C4-2B (cell line): ENCODE results near the gene KLK3.

Source experiments
- H3K27ac ChIP-seq: fragments of 450-650 bp; 2 replicates; pipeline ENCODE4 v1.5.1; 2017
- CTCF ChIP-seq: fragments of 450-650 bp; conservative IDR thresholded peaks from 2 replicates; pipeline ENCODE4 v1.5.1; 2017; ENCODE audit warnings: mild to moderate bottlenecking
- ZFX ChIP-seq: fragments of 450-650 bp; IDR thresholded peaks from 2 replicates; pipeline ENCODE4 v1.6.1; 2017

Gene KLK3

GRCh38 chr19:50823389-50824042, 31.2 kb upstream of the KLK3 start, which contains the start of gene KLK1:
TSS of gene KLK1 (minus strand) at chr19:50823787. CDS start at chr19:50823748, 39 bp downstream.
- no peak for TF ChIP-seq ZFX
- TF ChIP-seq CTCF: no peak
- no peak within 1 kb of the TSS for H3K27ac ChIP-seq

GRCh38 chr19:50826492-50827240, 28.0 kb upstream of the KLK3 start:
- no peak overlapping the region for H3K27ac ChIP-seq
- TF ChIP-seq CTCF: no peak
- no peak for TF ChIP-seq ZFX

DNA sequence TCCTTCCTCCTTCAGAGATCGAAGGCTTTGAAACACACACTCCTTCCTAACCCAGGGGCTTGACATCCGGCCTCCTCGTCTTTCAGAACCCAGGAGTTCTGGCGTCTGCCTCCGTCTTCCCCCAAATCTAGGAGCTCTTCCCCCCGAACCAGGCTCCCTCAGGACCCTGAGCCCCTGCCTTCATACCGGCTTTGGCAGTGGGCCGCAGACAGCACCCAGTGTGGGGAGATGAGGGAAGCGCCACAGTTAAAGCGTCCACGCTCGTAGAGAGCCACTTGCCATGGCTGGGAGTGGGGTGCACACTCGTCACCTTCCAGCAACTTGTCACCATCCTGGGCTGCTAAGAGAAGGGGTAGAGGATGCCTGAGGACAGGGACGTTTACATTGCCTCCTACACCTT, 27.2 kb upstream of the KLK3 start:
- TF ChIP-seq CTCF (no peak), ZFX (no peak)
- no peak overlapping the region for H3K27ac ChIP-seq

DNA sequence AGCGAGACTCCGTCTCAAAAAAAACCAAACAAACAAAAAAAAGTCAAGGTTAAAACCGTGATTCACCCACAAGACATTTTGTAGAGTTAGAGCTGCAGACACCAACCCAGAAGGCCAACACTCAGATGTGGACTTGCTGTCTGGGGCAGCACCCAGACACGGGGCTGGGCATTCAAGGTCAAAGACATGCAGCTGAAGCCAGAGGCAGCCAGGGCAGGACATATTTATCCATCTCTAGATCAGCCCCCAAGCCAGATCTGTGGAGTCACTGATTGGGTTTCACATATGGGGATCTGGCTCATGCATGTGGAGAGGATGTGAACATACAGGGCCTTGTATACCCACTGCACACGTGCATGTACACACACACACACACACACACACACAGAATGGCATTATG, 24.9 kb upstream of the KLK3 start:
- no peak overlapping the region for H3K27ac ChIP-seq
- TF ChIP-seq ZFX (no peak), CTCF (no peak)

DNA sequence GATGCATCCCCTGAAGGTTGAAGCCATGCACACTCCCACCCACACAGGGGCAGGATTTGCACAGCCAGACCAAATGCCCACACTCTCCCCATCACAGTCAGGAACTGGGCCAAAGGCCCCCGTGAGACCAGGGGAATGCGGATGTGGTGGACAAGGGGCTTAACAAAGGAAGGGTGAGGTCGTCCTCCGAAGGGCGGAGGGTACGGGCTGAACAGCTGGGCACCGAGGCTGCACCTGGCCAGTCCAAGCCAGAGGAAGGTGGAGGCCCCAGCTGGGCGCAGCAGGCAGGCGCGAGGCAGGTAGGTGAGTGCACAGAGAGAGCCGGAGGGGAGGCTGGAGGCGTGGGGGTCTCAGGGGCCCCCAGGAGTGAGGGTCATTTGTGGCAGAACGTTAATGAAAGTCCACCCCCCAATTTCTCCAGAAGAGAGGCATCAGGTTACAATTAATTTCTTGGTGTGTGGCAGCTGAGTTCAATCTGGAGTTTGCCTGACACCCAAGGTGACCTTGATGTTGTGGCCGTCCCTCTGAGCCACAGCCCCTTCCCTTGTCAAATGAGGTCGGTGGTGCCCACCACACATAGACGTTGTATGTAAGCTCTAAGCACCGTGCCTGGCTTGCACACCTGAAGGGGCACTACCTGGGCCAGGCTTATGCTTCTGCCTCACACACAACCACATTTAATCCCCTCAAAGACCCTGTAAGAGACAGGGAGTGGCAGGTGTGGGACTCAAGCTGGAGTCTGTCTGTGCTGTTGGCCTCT, 24.3 kb upstream of the KLK3 start:
- TF ChIP-seq ZFX: no peak
- TF ChIP-seq CTCF: no peak
- 0 out of 2 replicates have a peak overlapping the region, but pooled peaks have one; percentile 3 for H3K27ac ChIP-seq

DNA sequence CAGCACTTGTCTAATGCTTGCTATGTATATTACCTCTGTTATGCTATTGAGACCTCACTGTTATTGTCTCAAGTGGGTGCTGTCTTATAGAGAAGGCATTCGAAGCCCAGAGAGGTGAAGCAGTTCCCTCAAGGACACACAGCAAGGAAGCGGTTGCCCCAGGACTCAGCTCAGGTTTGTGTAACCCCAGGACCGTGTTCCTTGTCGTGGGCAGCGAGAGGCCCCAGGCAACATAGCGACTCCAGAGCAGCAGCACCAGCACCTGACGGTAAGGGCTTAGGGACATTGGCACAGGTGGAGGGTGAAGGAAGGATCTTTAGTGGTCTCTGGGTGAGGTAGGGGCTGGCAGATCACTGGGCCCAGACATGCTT, 23.7 kb upstream of the KLK3 start:
- H3K27ac ChIP-seq: 0 out of 2 replicates have a peak overlapping the region, but pooled peaks have one; percentile 3
- TF ChIP-seq CTCF (no peak), ZFX (no peak)

GRCh38 chr19:50832666-50833065, 22.0 kb upstream of the KLK3 start:
- no peak overlapping the region for H3K27ac ChIP-seq
- TF ChIP-seq ZFX (no peak), CTCF (no peak)
